AG08396 (cell line): ENCODE data around the gene S100B.

Source experiments
- DNase-seq: peaks from one replicate; pipeline ENCODE4 v3.0.0; 2012; ENCODE audit warnings: low spot score, mixed read lengths

The S100B gene

GRCh38 chr21:46560568-46561444, 44.1 kb downstream of the S100B start:
- DNase-seq: no peak

GRCh38 chr21:46559291-46559983, 45.4 kb downstream of the S100B start:
- no peak for DNase-seq

- DNase-seq: no peak
Measured at GRCh38 chr21:46557919-46558392, 46.9 kb downstream of the S100B start.

GRCh38 chr21:46557469-46557868, 47.4 kb downstream of the S100B start:
- no peak for DNase-seq

GRCh38 chr21:46556802-46557201, 48.1 kb downstream of the S100B start:
- no peak for DNase-seq

- no peak for DNase-seq
Measured at GRCh38 chr21:46555678-46556077, 49.2 kb downstream of the S100B start.

GRCh38 chr21:46555225-46555617, 49.7 kb downstream of the S100B start:
- DNase-seq: no peak

GRCh38 chr21:46554431-46555224, 50.3 kb downstream of the S100B start:
- DNase-seq: no peak

- DNase-seq: no peak
Measured at GRCh38 chr21:46553993-46554392, 50.9 kb downstream of the S100B start.

GRCh38 chr21:46552865-46553379, 52.0 kb downstream of the S100B start:
- DNase-seq: no peak

GRCh38 chr21:46552274-46552673, 52.6 kb downstream of the S100B start:
- no peak for DNase-seq

- DNase-seq: no peak
Measured at GRCh38 chr21:46551636-46552241, 53.1 kb downstream of the S100B start.

- no peak for DNase-seq
Measured at GRCh38 chr21:46550116-46550941, 54.6 kb downstream of the S100B start.

GRCh38 chr21:46549650-46550049, 55.2 kb downstream of the S100B start:
- no peak for DNase-seq
